Activated CD4-positive, alpha-beta T cell treated with anti-CD3 and anti-CD28 coated beads, Interleukin-2, amount 50 U/mL, for 24 hours (primary cell): ENCODE results near the gene SKAP2.
A peak's percentile ranks its signal among the peaks of the same experiment; 100 is the strongest.

Experiments
- DNase-seq, 2 donors: peaks; one replicate each; pipeline ENCODE4 v3.0.0-alpha.2; 2020; ENCODE audit warnings: low read depth in 1 of 2, low spot score in 1 of 2

SKAP2 gene, protein sequence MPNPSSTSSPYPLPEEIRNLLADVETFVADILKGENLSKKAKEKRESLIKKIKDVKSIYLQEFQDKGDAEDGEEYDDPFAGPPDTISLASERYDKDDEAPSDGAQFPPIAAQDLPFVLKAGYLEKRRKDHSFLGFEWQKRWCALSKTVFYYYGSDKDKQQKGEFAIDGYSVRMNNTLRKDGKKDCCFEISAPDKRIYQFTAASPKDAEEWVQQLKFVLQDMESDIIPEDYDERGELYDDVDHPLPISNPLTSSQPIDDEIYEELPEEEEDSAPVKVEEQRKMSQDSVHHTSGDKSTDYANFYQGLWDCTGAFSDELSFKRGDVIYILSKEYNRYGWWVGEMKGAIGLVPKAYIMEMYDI

GRCh38 chr7:26864309-26865093 is at the start of gene SKAP2:
Gene SKAP2, minus strand, starts transcription at chr7:26864590. Its CDS starts 161 bp downstream, at chr7:26864429.
- peak; percentile 47 to 79 for DNase-seq

GRCh38 chr7:26912933-26913536 is 48.6 kb upstream of the SKAP2 start:
- DNase-seq = no peak

DNA sequence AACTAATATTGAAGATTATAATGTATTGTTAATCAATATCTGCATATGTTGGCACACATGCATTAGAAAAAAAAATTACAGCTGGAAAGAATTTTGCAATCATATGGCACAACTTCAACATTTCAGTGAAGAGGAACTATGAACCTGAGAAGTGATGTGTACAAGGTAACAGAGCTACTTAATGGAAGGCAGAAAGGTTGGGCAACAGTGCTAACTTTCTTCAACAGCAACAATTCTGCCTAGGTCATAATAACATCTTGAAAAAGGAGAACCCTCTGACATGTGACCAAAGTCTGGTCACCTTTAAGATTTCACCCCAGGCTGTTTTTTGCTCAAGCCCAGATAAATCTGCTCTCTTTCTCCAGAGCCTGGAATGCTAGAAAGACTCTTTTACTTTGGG is 47.9 kb upstream of the SKAP2 start:
- no peak for DNase-seq

GRCh38 chr7:26910221-26910620 is 45.8 kb upstream of the SKAP2 start:
- no peak for DNase-seq

GRCh38 chr7:26900251-26900650 is 35.9 kb upstream of the SKAP2 start:
- no peak for DNase-seq

DNA sequence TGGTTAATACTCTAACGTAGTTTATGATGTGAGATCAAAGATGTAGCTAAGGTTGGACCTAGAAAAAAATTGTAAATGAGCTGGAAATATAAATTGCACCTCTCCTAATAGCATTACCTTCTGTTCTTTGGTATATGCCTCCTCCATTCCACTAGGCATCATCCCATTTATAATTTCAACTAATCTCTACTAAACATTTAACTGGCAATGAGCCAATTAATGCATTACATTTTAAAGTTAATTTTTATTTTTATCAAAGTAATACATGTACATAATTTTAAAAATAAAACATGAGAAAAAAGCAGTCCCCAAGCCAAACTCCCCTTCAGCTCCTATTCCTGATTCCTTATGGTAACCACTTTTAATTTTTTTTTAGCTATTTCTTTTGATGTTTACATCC is 35.1 kb upstream of the SKAP2 start:
- DNase-seq = no peak

GRCh38 chr7:26898891-26899290 is 34.5 kb upstream of the SKAP2 start:
- no peak for DNase-seq

- DNase-seq = no peak
Observed at GRCh38 chr7:26897928-26898327, 33.5 kb upstream of the SKAP2 start.

- no peak for DNase-seq
Observed at GRCh38 chr7:26891400-26892350, 27.3 kb upstream of the SKAP2 start.

DNA sequence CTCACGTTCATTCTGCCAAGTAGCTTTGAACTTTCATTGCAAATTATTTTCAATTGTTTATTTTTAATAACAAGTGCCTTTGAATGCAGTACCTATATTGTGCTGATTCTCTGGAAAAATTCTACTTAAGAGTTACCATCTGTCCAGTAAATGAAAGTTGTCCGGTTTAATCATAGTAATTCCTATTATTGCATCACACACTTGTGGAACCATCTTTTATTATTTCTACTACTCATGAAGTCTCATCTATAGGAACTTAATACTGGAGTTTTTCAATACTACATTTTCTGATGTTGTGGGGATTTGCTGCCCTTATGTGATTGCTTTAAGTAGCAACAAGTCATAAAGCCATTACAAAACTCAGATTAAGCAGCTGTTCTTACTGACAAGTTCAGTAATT is 16.5 kb upstream of the SKAP2 start:
- DNase-seq = no peak

DNA sequence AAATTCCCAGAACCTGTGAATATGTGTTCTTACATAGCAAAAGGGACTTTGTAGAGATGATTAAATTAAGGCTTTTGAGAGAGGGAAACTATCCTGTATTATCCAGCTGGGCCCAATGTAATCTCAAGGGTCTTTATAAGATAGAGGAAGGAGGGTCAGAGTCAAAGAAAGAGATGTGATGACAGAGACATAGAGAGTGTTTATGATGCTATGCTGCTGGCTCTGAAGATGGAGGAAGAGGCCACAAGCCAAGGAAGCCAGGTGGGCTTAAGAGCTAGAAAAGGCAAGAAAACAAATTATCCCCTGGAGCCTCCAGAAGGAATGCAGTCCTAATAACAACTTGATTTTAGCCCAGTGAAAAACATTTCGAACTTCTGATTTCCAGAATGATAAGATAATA is 15.3 kb upstream of the SKAP2 start:
- no peak for DNase-seq

DNA sequence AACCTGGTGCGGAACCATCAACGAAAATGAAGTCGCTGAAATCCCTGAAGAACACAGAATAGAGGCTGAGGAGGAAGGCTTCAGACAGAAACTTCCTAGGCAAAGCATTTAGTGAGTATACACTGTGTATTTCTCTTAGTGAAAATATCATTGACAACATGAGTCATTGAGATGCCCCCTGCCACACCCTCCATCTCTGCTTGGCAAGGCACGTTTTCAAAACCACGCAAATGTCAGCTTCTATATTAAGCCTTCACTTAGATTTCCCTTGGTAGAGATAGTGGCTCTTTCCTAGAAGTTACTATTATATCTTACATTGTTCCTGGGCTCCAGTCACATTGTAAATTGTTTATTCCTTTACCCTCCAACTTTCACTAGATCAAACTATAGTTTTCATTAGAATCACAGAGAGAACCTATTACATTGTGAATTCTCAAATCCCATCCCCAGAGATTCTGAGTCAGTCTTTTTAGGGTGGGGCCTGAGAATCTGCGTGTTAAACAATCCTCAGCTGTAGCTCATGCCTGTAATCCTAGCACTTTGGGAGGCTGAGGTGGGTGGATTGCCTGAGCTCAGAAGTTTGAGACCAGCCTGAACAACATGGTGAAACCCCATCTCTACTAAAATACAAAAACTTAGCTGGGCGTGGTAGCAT is 4.6 kb upstream of the SKAP2 start:
- no peak for DNase-seq

DNA sequence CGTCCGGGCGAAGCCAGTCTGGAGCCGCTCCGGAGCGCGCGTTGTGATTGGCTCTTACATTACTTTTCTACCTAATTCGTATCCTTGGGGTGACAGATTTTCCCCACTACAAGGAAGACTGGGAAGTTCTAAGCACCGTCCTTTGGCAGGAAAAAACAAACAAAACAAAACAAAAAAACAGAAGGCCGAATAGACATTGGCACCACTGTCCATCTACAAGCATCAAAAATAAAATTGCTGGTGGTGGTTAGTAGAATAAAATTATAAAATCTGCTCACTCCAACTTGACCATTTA is 651 bp upstream of the SKAP2 start:
- DNase-seq = no peak

- peak in 1 of 2 donors; percentile 2 for DNase-seq
Observed at GRCh38 chr7:26863518-26864308, 677 bp downstream of the SKAP2 start.

- DNase-seq = no peak
Observed at GRCh38 chr7:26862834-26863233, 1.6 kb downstream of the SKAP2 start.

DNA sequence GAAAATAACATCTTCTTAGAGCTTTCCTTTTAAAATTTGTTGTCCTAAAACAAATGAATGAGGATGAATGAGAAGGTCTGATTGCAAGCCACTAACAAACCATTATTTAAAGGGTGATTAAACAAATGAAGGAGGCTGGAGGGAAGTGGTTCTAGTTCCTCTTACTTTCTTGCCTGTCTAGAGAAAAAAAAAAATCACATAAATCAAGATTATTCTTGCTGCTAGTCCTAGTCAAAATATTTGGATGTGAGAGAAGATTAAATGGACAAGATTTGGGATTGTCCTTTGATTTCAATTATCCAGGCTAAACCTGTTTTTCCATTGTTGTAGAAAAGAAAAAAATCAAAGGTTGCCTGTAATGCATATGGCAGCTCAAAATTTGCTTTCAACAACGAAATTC is 3.3 kb downstream of the SKAP2 start:
- no peak for DNase-seq

DNA sequence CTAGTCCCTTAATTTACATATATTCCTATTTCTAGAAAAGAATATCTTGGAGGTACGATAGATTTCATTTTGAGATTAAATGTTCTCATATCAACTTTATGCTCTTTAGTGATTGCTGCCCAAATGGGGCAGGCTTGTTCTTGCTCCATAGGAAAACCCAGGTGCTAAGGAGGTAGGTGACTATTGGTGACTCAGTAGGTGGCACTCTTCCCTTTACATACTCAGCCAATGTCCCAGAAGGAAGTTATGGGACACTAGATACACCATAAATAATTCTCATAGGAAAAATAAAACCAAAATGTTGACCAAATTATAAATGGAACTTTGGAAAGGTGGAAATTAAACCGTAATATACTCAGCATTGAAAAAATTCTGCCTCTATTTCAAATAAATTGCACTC is 4.0 kb downstream of the SKAP2 start:
- no peak for DNase-seq

DNA sequence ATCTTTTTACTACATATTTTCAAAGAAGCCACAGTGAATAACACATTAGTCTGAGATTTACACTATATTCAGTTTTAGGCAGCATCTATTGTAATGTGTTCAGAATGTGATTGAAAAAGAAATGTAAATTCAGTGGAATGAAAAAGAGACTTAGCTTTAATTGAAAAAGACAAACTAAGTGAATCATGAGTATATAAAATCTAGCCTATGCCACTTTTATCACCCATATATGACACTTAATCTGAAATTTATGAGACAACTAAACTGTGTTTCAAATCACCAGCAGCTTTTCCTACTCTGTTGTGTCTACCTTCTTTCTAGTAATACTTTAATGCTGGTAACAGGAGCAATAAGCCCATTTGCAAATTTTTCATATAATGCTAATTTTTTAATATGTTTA is 4.7 kb downstream of the SKAP2 start:
- DNase-seq = no peak

DNA sequence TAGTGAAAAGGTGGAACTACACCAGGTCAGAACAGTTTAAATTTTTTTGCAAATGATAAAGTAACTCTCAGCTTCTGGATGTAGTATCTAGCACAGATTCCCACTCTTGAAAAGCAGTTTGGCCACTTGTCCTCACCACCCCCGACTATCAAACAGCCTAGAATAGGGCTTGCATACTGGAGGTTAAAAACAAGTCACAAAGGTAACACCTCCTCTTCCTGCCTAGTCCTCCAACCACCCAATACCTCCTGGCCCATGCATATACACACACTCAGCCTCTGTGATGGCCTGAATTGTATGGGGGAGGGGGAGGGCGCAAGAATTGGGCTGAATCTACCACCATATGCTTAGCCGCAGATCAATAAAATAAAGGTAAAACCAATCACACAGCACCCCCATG is 5.7 kb downstream of the SKAP2 start:
- no peak for DNase-seq

- DNase-seq = no peak
Observed at GRCh38 chr7:26858241-26858715, 6.1 kb downstream of the SKAP2 start.
